Myocyte (in vitro differentiated cells): ENCODE results near the gene SCAF1. TPM values are rescaled to one million over a fixed set of nuclear protein-coding genes. Genes with fewer than 3 reads are reported as not detected.

Source experiments
- DNase-seq: peaks from one replicate; pipeline ENCODE4 v3.0.0-alpha.2; 2012; ENCODE audit warnings: low read depth
- polyA plus RNA-seq: library from polyadenylated mRNA; unstranded; fragments of >200 nt; gene quantifications from one replicate; pipeline ENCODE4 v1.2.1, GENCODE V29; 2012; ENCODE audit warnings: missing spikeins
- total RNA-seq: library from RNA; depleted of rRNA; stranded (reverse); fragments of >200 nt; gene quantifications from 2 replicates; pipeline ENCODE4 v1.2.3, GENCODE V29; 2014

The SCAF1 gene
- total RNA-seq = 26.9 and 33.8 TPM in 2 replicates
- polyA plus RNA-seq = 51.1 TPM

- DNase-seq = peak; percentile 99
Measured at GRCh38 chr19:49641688-49642491, at the start of gene SCAF1. TSS of gene SCAF1 (plus strand) at chr19:49642209. CDS start at chr19:49645027, 2,818 bp downstream.

GRCh38 chr19:49592486-49593232 lies 49.4 kb upstream of the SCAF1 start:
- DNase-seq = peak; percentile 11

- peak; percentile 91 for DNase-seq
Measured at GRCh38 chr19:49593233-49594113, 48.5 kb upstream of the SCAF1 start.

- no peak for DNase-seq
Measured at GRCh38 chr19:49594157-49594992, 47.6 kb upstream of the SCAF1 start.

- no peak for DNase-seq
Measured at GRCh38 chr19:49594993-49595818, 46.8 kb upstream of the SCAF1 start.

DNA sequence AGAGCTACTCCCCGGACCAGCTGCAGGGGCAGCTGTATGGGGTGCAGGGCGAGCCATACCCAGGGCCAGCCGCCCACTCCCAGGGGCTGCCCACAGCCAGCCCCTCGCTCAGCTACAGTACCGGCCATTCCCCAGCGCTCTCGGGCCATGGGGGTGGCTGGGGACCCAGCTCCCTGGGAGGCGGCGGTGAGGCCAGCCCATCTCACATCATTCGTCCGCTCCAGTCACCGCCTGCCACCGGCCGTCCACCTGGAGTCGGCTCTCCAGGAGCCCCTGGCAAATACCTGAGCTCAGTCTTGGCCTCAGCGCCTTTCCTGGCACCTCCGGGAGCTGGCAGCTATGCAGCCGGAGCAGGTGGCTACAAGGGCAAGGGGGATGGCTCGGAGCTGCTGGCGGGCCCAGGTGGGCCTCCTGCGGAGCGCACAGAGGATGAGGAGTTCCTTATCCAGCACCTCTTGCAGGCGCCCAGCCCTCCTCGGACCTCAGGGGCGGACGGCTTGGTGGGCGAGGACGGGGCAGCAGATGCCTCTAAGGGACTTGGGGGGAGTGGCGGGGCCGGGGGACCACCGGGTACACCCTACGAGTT lies 46.1 kb upstream of the SCAF1 start:
- no peak for DNase-seq

DNA sequence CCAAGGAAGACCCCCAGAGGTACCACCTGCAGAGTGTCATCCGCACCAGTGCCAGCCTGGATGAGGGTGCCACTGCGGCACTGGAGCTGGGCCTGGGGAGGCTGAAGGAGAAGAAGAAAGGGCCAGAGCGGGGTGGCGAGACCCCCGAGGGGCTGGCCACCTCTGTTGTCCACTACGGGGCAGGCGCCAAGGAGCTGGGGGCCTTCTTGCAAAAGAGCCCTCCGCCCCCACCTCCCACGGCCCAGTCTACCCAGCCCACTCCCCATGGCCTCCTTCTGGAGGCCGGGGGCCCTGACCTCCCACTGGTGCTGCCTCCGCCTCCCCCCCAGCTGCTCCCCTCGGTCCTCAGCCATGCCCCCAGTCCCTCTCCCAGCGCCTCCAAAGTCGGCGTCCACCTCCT lies 45.6 kb upstream of the SCAF1 start:
- no peak for DNase-seq

DNA sequence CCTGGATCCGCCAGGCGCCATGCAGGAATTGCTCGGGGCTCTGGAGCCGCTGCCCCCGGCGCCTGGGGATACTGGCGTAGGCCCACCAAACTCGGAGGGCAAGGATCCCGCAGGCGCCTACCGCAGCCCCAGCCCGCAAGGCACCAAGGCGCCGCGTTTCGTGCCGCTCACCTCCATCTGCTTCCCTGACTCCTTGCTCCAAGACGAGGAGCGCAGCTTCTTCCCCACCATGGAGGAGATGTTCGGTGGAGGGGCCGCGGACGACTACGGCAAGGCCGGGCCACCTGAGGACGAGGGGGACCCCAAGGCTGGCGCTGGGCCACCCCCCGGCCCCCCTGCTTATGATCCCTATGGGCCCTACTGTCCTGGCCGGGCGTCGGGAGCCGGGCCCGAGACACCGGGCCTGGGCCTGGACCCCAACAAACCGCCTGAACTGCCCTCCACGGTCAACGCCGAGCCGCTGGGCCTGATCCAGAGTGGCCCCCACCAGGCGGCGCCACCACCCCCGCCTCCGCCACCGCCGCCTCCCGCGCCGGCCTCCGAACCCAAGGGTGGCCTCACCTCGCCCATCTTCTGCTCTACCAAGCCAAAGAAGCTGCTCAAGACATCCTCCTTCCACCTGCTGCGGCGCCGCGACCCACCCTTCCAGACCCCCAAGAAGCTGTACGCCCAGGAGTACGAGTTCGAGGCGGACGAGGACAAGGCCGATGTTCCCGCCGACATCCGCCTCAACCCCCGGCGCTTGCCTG lies 44.9 kb upstream of the SCAF1 start:
- no peak for DNase-seq

GRCh38 chr19:49597703-49597974 lies 44.4 kb upstream of the SCAF1 start:
- DNase-seq = no peak

GRCh38 chr19:49599378-49600295 lies 42.4 kb upstream of the SCAF1 start:
- no peak for DNase-seq

GRCh38 chr19:49601482-49602038 lies 40.4 kb upstream of the SCAF1 start:
- no peak for DNase-seq

GRCh38 chr19:49602806-49603205 lies 39.2 kb upstream of the SCAF1 start:
- DNase-seq = no peak

DNA sequence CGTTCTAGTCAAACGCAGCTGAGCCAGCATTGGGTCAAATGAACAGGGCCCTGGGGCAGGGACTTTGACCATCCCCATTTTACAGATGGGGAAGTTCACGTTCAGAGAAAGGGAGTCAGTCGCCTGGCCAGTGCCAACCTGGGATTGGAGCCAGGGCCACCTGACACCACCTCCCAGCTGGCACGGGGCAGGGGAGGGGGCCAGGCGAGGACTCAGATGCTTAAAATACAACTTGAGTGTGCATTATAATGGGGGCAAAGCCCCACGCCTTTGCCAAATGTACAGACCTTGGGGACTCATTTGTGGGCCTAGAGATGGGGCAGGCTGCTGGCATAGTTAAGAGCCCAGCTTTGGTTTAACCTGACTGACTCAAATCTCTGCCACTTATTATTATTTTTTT lies 36.4 kb upstream of the SCAF1 start:
- peak; percentile 34 for DNase-seq

DNA sequence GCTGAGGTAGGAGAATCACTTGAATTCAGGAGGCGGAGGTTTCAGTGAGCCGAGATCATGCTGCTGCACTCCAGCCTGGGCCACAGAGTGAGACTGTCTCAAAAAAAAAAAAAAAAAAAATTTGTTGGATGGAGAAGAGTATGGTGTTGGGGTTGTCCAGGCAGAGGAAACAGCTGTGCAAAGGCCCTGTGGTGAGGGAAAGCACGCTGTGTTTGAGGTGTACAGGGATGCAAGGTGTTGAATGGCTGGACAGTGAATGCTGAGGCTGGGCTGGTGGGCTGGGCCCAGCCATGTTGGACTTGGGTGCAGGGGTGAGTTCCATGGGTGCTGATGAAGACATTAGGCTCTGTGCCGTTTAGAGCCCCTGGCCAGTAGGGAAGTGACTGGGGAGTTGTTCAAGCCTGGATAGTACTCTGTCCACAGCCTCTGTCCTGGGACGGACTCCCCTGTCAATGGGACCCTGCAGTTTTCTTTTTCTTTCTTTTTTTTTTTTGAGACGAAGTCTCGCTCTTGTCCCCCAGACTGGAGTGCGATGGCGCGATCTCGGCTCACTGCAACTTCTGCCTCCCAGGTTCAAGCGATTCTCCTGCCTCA lies 32.4 kb upstream of the SCAF1 start:
- no peak for DNase-seq

DNA sequence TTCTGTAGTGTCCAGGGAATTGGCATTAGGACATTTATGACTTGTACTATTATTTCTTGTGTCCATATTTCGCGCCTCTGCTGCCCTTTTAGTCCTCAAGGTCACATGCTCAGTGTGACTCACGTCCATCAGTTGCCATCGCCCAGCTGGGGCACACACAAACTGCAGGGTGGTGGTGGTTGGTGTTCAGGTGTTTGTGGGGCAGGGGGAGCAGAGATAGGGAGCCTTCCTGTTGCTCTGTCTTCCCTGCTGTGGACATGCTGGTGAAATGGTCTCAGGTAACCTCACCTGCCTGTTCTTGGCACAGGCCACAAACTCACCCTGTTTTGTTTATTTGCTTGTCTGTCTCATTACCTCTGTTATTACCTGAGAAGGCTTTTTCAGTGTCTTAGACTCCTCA lies 28.6 kb upstream of the SCAF1 start:
- DNase-seq = peak; percentile 75

DNA sequence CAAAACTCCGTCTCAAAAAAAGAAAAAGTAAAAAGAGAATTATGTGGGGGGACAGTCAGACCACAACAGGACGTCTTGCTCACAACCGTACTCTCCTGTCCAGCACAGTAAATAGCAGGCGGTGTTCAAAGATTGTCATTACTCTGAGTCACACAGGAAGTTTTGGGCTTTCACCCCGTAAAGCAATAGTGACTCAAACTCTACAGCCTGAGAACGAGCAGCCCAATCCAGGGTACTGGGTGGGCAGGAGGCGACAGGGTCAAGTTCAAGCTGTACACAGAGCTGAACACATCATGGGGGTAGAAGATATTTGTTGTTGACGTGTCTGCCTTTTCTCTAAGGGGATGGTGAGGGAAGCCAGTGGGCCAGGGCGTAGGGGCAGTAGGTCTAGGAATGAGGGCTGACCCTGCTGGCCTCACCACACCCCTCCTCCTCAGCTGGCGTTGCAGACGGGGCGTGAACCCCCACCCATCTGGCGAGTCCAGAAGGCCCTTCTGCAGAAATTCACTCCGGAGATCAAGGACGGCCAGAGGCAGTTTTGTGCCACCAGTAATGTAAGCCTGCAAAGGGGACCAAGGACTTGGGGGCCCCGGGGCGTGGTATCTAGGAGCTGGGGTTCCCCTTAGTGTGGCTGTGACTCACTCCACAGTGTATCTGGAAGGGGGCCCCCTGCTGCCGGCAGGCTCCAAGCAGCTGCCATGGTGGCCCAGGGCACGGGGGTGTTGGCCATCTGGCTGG lies 27.7 kb upstream of the SCAF1 start:
- peak; percentile 70 for DNase-seq
